PC-9 (cell line): ENCODE measurements around the gene ZFAND4. TPM values are rescaled to one million over a fixed set of nuclear protein-coding genes. Genes with fewer than 3 reads are reported as not detected.
"Not testable (repeated sequence)": the region's sequence is repeated elsewhere in the genome, so short reads cannot be mapped to it uniquely, and the experiment has no call there.

ENCODE experiments used
- BruUV-seq: library from RNA; stranded (reverse); fragments of 400-500 nt; replicated peaks from 2 replicates; lab custom pipeline; 2021; lab: Mats Ljungman, UMichigan
- CTCF ChIA-PET: fragments of 300-600 bp; sonication (Branson Sonifier 250); formaldehyde crosslinking; loops from one replicate; lab custom pipeline; 2022; ENCODE audit warnings: antibody characterized with exemption; lab: Charles Lee
- POLR2A ChIA-PET: fragments of 300-600 bp; sonication (Branson Sonifier 250); formaldehyde crosslinking; loops from one replicate; lab custom pipeline; 2022; ENCODE audit warnings: antibody characterized with exemption; ENCODE audit not compliant: unreplicated experiment; lab: Charles Lee
- DNase-seq, 2 experiments: peaks; one replicate each; pipeline versions ENCODE4 v3.0.0 to v3.0.0-alpha.2; 2015 to 2022; ENCODE audit warnings: mixed read lengths in 1 of 2
- H2AFZ ChIP-seq: fragments of 200-600 bp; sonication (generic); 2 replicates; pipeline ENCODE4 v1.8.1; 2017; ENCODE audit warnings: antibody characterized with exemption
- H3F3A ChIP-seq: fragments of 200-600 bp; sonication (generic); 2 replicates; pipeline ENCODE4 v1.8.1; 2017; ENCODE audit warnings: antibody characterized with exemption, mild to moderate bottlenecking, low read depth; ENCODE audit not compliant: insufficient read depth
- H3K27ac ChIP-seq: fragments of 200-600 bp; sonication (generic); 2 replicates; pipeline ENCODE4 v1.6.1; 2016; ENCODE audit warnings: mixed run types
- H3K27me3 ChIP-seq: fragments of 200-600 bp; sonication (generic); 2 replicates; pipeline ENCODE4 v1.6.1; 2016; ENCODE audit warnings: low read depth, mixed run types; ENCODE audit not compliant: insufficient read depth
- H3K36me3 ChIP-seq: fragments of 200-600 bp; sonication (generic); 2 replicates; pipeline ENCODE4 v1.6.1; 2016; ENCODE audit warnings: low read depth, mixed run types
- H3K4me1 ChIP-seq: fragments of 200-600 bp; sonication (generic); replicated peaks from 2 replicates; pipeline ENCODE4 v1.6.1; 2016; ENCODE audit warnings: mixed run types; ENCODE audit not compliant: insufficient read depth
- H3K4me2 ChIP-seq: fragments of 200-600 bp; sonication (generic); 2 replicates; pipeline ENCODE4 v1.6.1; 2017; ENCODE audit warnings: mixed run types
- H3K4me3 ChIP-seq: fragments of 200-600 bp; sonication (generic); 2 replicates; pipeline ENCODE4 v1.6.1; 2016; ENCODE audit warnings: mixed run types
- H3K79me2 ChIP-seq: fragments of 200-600 bp; sonication (generic); 2 replicates; pipeline ENCODE4 v1.6.1; 2017; ENCODE audit warnings: low read depth, mixed run types
- H3K9me2 ChIP-seq: fragments of 200-600 bp; sonication (generic); 2 replicates; pipeline ENCODE4 v1.8.1; 2017; ENCODE audit warnings: mild to moderate bottlenecking; ENCODE audit not compliant: insufficient read depth
- H3K9me3 ChIP-seq: fragments of 200-600 bp; sonication (generic); 2 replicates; pipeline ENCODE4 v1.8.1; 2016; ENCODE audit warnings: low read depth; ENCODE audit not compliant: insufficient read depth
- H4K20me1 ChIP-seq: fragments of 200-600 bp; sonication (generic); 2 replicates; pipeline ENCODE4 v1.8.1; 2017; ENCODE audit not compliant: insufficient read depth
- EZH2 ChIP-seq: fragments of 200-600 bp; sonication (generic); IDR thresholded peaks from 2 replicates; pipeline ENCODE4 v1.8.0; 2017; ENCODE audit warnings: antibody characterized with exemption, low read depth
- intact Hi-C: fragments of 100-400 bp; cut with micrococcal nuclease; formaldehyde crosslinking; loops from one replicate; pipeline ENCODE4 v1.10.0; 2022; ENCODE audit not compliant: unreplicated experiment
- total RNA-seq: library from RNA; stranded (reverse); gene quantifications from 2 replicates; pipeline ENCODE4 v1.2.3, GENCODE V29; 2021
- TF ChIP-seq, protein P1 (sequence below): fragments of 200-600 bp; sonication (generic); conservative IDR thresholded peaks from 2 replicates; pipeline ENCODE4 v1.6.1; 2017; ENCODE audit warnings: mixed run types, antibody characterized with exemption, mild to moderate bottlenecking, moderate library complexity

The ZFAND4 gene
- total RNA-seq, 1 experiment from 2014 or later: 4.4 TPM

DNA sequence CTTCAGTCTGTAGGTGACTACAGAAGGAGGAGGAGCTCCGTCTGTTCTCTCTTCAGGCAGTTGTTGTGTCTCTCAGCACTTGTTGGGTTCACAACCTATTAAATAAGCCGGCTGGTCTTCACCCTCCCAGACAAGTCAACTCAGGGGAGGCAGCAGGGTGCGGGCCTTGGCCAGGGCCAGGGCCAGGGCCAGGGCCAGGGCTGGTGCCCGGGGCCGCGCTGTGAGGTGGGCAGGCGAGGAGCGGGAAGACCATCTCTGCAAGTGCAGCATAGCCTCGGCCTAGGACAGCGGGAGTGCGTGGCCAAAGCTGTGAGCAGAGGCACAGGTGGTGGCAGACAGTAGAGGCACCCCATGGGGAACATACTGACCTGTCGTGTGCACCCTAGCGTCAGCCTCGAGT, 5.9 kb upstream of the ZFAND4 start:
- H3K9me2 ChIP-seq, H4K20me1 ChIP-seq, H3K9me3 ChIP-seq, H3K4me1 ChIP-seq, H2AFZ ChIP-seq, H3K36me3 ChIP-seq, H3K4me2 ChIP-seq, CTCF ChIA-PET, H3K4me3 ChIP-seq, DNase-seq, H3K27ac ChIP-seq, BruUV-seq, POLR2A ChIA-PET, H3F3A ChIP-seq, H3K79me2 ChIP-seq, H3K27me3 ChIP-seq: not testable (repeated sequence)
- intact Hi-C loops: loop anchor here (10.0 kb wide), 2 partner anchors 364 to 424 kb away; partner anchors contain the start of gene OR13A1

GRCh38 chr10:45675388-45675787, 2.8 kb upstream of the ZFAND4 start:
- H3K79me2 ChIP-seq: no peaks in the 10 kb centered on the region
- TF ChIP-seq, protein P1, sequence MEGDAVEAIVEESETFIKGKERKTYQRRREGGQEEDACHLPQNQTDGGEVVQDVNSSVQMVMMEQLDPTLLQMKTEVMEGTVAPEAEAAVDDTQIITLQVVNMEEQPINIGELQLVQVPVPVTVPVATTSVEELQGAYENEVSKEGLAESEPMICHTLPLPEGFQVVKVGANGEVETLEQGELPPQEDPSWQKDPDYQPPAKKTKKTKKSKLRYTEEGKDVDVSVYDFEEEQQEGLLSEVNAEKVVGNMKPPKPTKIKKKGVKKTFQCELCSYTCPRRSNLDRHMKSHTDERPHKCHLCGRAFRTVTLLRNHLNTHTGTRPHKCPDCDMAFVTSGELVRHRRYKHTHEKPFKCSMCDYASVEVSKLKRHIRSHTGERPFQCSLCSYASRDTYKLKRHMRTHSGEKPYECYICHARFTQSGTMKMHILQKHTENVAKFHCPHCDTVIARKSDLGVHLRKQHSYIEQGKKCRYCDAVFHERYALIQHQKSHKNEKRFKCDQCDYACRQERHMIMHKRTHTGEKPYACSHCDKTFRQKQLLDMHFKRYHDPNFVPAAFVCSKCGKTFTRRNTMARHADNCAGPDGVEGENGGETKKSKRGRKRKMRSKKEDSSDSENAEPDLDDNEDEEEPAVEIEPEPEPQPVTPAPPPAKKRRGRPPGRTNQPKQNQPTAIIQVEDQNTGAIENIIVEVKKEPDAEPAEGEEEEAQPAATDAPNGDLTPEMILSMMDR: no peak
- no peak for TF ChIP-seq EZH2
- H2AFZ ChIP-seq: no peak overlapping the region
- H3F3A ChIP-seq: peaks cover 10% of the 10 kb centered on the region; the same call in 1 of the 2 replicates
- no peaks in the 10 kb centered on the region for H3K36me3 ChIP-seq
- ChIA-PET CTCF (no interaction called here), POLR2A (no interaction called here)
- no peak for DNase-seq
- BruUV-seq: no TSS peak
- H3K4me3 ChIP-seq: no peak overlapping the region
- intact Hi-C loops: loop anchor here (10.0 kb wide), 2 partner anchors 361 to 421 kb away; partner anchors contain the start of gene OR13A1
- no peaks in the 10 kb centered on the region for H4K20me1 ChIP-seq
- H3K4me2 ChIP-seq: no peak overlapping the region
- H3K27ac ChIP-seq: no peak overlapping the region
- no peaks in the 10 kb centered on the region for H3K9me2 ChIP-seq
- H3K27me3 ChIP-seq: no peaks in the 10 kb centered on the region
- H3K4me1 ChIP-seq: peaks cover 8% of the 10 kb centered on the region; the same call in 1 of the 2 replicates
- no peaks in the 10 kb centered on the region for H3K9me3 ChIP-seq

GRCh38 chr10:45673074-45673648, 589 bp upstream of the ZFAND4 start:
- no peak for DNase-seq
- Histone ChIP-seq H2AFZ (peak overlapping the region; percentile 64; the same call in 1 of the 2 replicates), H3K27me3 (no peaks in the 10 kb centered on the region), H3K4me2 (peak overlapping the region; percentile 83), H3K36me3 (no peaks in the 10 kb centered on the region), H3K79me2 (no peaks in the 10 kb centered on the region), H3K9me3 (no peaks in the 10 kb centered on the region), H3K4me3 (peak overlapping the region; percentile 70; the same call in 1 of the 2 replicates), H3K9me2 (no peaks in the 10 kb centered on the region), H3K27ac (no peak overlapping the region), H4K20me1 (no peaks in the 10 kb centered on the region), H3F3A (peaks cover 10% of the 10 kb centered on the region; the same call in 1 of the 2 replicates), H3K4me1 (peaks cover 8% of the 10 kb centered on the region; the same call in 1 of the 2 replicates)
- BruUV-seq: no TSS peak
- TF ChIP-seq, protein P1: no peak
- no peak for TF ChIP-seq EZH2
- ChIA-PET POLR2A (no interaction called here), CTCF (interaction anchor here (1.0 to 1.2 kb wide), 2 partner anchors 298 to 423 kb away, joined by 3 to 4 read pairs; no protein-coding TSS in a partner anchor)
- intact Hi-C loops: loop anchor here (10.0 kb wide), 2 partner anchors 358 to 418 kb away; partner anchors contain the start of gene OR13A1

- DNase-seq, BruUV-seq, H2AFZ ChIP-seq, POLR2A ChIA-PET, H4K20me1 ChIP-seq, H3K27ac ChIP-seq, CTCF ChIA-PET, H3K9me3 ChIP-seq, H3K9me2 ChIP-seq, H3K27me3 ChIP-seq, H3K79me2 ChIP-seq, H3K36me3 ChIP-seq, H3K4me1 ChIP-seq, H3F3A ChIP-seq: not testable (repeated sequence)
- Histone ChIP-seq H3K4me3 (peak overlapping the region; percentile 70; the same call in 1 of the 2 replicates), H3K4me2 (peak overlapping the region; percentile 83)
- intact Hi-C loops: loop anchor here (10.0 kb wide), 2 partner anchors 356 to 416 kb away; partner anchors contain the start of gene OR13A1
These were observed 1.3 kb downstream of the ZFAND4 start for GRCh38 chr10:45671300-45671699.

- H3K27me3 ChIP-seq, H3F3A ChIP-seq, H3K79me2 ChIP-seq, H3K4me3 ChIP-seq, H3K36me3 ChIP-seq, POLR2A ChIA-PET, H3K9me2 ChIP-seq, H3K27ac ChIP-seq, DNase-seq, H2AFZ ChIP-seq, H3K4me1 ChIP-seq, H3K4me2 ChIP-seq, CTCF ChIA-PET, H3K9me3 ChIP-seq, H4K20me1 ChIP-seq, BruUV-seq: not testable (repeated sequence)
- intact Hi-C loops: loop anchor here (10.0 kb wide), 2 partner anchors 355 to 415 kb away; partner anchors contain the start of gene OR13A1
These were observed 2.7 kb downstream of the ZFAND4 start for GRCh38 chr10:45669897-45670296.
